SK-N-SH treated with all-trans-retinoic acid at 6 μM for 48 hours (cell line): ENCODE data around the gene CSGALNACT2.
A peak's percentile ranks its signal among the peaks of the same experiment; 100 is the strongest.

Experiments
- ATAC-seq: fragments of 200-7000 bp; cut with Tn5 transposase; 3 replicates; pipeline ENCODE4 v1.9.1; 2020; ENCODE audit warnings: mild to moderate bottlenecking, moderate library complexity
- ARNTL ChIP-seq: fragments of 450-650 bp; formaldehyde crosslinking; IDR thresholded peaks from 2 replicates; pipeline ENCODE4 v1.5.0; 2020; ENCODE audit warnings: low read depth, mild to moderate bottlenecking, moderate library complexity, borderline replicate concordance
- BACH2 ChIP-seq: fragments of 250-450 bp; sonication (Bioruptor Pico); IDR thresholded peaks from 2 replicates; pipeline ENCODE4 v1.9.0; 2021; ENCODE audit warnings: mild to moderate bottlenecking, borderline replicate concordance
- CSDC2 ChIP-seq: fragments of 250-450 bp; sonication (Bioruptor Pico); IDR thresholded peaks from 2 replicates; pipeline ENCODE4 v1.5.0; 2020; ENCODE audit warnings: mild to moderate bottlenecking, moderate library complexity
- ESRRG ChIP-seq: fragments of 250-450 bp; sonication (Bioruptor Pico); IDR thresholded peaks from 2 replicates; pipeline ENCODE4 v1.6.1; 2021; ENCODE audit warnings: mild to moderate bottlenecking
- GLIS3 ChIP-seq: fragments of 250-450 bp; sonication (Bioruptor Pico); IDR thresholded peaks from 2 replicates; pipeline ENCODE4 v1.5.0; 2020; ENCODE audit warnings: mild to moderate bottlenecking, moderate library complexity
- ISL1 ChIP-seq: fragments of 250-450 bp; sonication (Bioruptor Pico); IDR thresholded peaks from 2 replicates; pipeline ENCODE4 v2.1.2; 2022; ENCODE audit warnings: mild to moderate bottlenecking, moderate library complexity
- PPARA ChIP-seq: fragments of 250-450 bp; sonication (Bioruptor Pico); IDR thresholded peaks from 2 replicates; pipeline ENCODE4 v1.5.0; 2020; ENCODE audit warnings: mild to moderate bottlenecking, borderline replicate concordance
- RARB ChIP-seq: fragments of 250-450 bp; sonication (Bioruptor Pico); IDR thresholded peaks from 2 replicates; pipeline ENCODE4 v1.8.0; 2021; ENCODE audit warnings: mild to moderate bottlenecking, moderate library complexity
- SNAI2 ChIP-seq: fragments of 250-450 bp; sonication (Bioruptor Pico); IDR thresholded peaks from 2 replicates; pipeline ENCODE4 v1.5.0; 2020; ENCODE audit warnings: mild to moderate bottlenecking, moderate library complexity
- TCF4 ChIP-seq: fragments of 250-450 bp; sonication (Bioruptor Pico); IDR thresholded peaks from 2 replicates; pipeline ENCODE4 v1.8.0; 2021; ENCODE audit warnings: mild to moderate bottlenecking, moderate library complexity, borderline replicate concordance
- TOX ChIP-seq: fragments of 250-450 bp; sonication (Bioruptor Pico); IDR thresholded peaks from 2 replicates; pipeline ENCODE4 v1.8.0; 2021; ENCODE audit warnings: mild to moderate bottlenecking, moderate library complexity, borderline replicate concordance
- ZC3H10 ChIP-seq: fragments of 250-450 bp; sonication (Bioruptor Pico); IDR thresholded peaks from 2 replicates; pipeline ENCODE4 v1.5.1; 2021; ENCODE audit warnings: mild to moderate bottlenecking, moderate library complexity
- ZFP3 ChIP-seq: fragments of 250-450 bp; sonication (Bioruptor Pico); IDR thresholded peaks from 2 replicates; pipeline ENCODE4 v1.5.0; 2020; ENCODE audit warnings: mild to moderate bottlenecking, moderate library complexity
- ZFP30 ChIP-seq: fragments of 450-650 bp; formaldehyde crosslinking; IDR thresholded peaks from 2 replicates; pipeline ENCODE4 v1.5.0; 2022; ENCODE audit warnings: mild to moderate bottlenecking, moderate library complexity
- ZNF565 ChIP-seq: fragments of 450-650 bp; formaldehyde crosslinking; conservative IDR thresholded peaks from 2 replicates; pipeline ENCODE4 v1.5.0; 2020; ENCODE audit warnings: low read depth, mild to moderate bottlenecking, moderate library complexity
- ZNF8 ChIP-seq: fragments of 450-650 bp; formaldehyde crosslinking; IDR thresholded peaks from 2 replicates; pipeline ENCODE4 v1.5.0; 2020; ENCODE audit warnings: mild to moderate bottlenecking, moderate library complexity
- TF ChIP-seq, protein P1 (sequence below): fragments of 250-450 bp; sonication (Bioruptor Pico); IDR thresholded peaks from 2 replicates; pipeline ENCODE4 v1.5.1; 2021; ENCODE audit warnings: mild to moderate bottlenecking, moderate library complexity
- TF ChIP-seq, protein P2 (sequence below): fragments of 250-450 bp; sonication (Bioruptor Pico); IDR thresholded peaks from 2 replicates; pipeline ENCODE4 v1.8.0; 2020; ENCODE audit warnings: mild to moderate bottlenecking, moderate library complexity, borderline replicate concordance
- TF ChIP-seq, protein P3 (sequence below): fragments of 250-450 bp; sonication (Bioruptor Pico); IDR thresholded peaks from 2 replicates; pipeline ENCODE4 v1.5.0; 2020; ENCODE audit warnings: mild to moderate bottlenecking, moderate library complexity

CSGALNACT2 gene

DNA sequence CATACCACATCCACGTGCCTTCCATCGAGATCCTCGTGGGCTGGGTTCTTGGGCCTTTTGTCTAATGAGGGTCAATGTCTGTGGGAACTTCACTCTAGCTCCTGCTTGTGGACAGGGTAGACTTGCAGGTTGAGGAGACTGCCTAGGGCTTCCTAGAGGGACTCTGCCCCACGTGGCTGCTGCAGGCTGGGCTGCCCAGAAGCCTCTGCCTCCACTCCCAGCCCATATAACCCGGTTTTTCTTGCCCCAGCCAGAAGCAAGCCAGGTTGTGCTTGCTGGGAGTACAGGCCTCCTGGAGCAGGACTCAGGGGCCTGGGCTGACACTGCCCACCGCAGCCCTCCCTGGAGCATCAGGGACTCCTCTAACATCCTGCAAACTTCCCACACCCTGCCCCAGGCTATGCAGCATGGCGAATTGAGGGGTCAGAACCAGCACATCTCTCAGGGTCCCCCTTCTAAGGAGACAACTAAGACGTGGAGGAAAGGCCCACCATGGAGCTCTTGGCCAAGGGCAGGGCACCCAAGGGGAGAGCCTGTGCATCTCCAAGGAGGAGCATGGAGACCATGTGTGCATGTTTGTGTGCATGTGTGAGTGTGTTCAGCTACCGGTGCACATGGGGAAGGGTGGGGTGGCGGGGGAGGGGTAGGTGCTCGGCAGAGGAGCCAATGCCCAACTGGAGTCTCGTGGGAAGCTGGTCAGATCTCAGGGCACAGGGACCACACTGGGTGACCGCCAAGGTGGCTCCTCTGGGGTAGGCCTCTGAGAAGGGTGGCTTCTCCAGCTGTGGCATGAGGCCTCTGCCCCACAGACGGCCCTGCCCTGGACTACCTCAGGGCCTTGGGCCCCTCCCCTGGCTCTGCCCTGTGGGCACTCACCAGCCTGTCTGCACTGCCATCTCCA lies 66.0 kb downstream of the CSGALNACT2 start:
- ATAC-seq = peak; percentile 15
- TF ChIP-seq TCF4 (CRISPR knock-in tag) (no peak), SNAI2 (CRISPR knock-in tag) (no peak), ESRRG (CRISPR knock-in tag) (no peak), GLIS3 (CRISPR knock-in tag) (no peak), ZNF565 (CRISPR knock-in tag) (no peak), ISL1 (CRISPR knock-in tag) (no peak), ZC3H10 (CRISPR knock-in tag) (no peak), ZFP30 (CRISPR knock-in tag) (no peak), PPARA (CRISPR knock-in tag) (no peak)
- TF ChIP-seq, protein P1, sequence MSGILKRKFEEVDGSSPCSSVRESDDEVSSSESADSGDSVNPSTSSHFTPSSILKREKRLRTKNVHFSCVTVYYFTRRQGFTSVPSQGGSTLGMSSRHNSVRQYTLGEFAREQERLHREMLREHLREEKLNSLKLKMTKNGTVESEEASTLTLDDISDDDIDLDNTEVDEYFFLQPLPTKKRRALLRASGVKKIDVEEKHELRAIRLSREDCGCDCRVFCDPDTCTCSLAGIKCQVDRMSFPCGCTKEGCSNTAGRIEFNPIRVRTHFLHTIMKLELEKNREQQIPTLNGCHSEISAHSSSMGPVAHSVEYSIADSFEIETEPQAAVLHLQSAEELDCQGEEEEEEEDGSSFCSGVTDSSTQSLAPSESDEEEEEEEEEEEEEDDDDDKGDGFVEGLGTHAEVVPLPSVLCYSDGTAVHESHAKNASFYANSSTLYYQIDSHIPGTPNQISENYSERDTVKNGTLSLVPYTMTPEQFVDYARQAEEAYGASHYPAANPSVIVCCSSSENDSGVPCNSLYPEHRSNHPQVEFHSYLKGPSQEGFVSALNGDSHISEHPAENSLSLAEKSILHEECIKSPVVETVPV (CRISPR knock-in tag) = no peak
- TF ChIP-seq, protein P2, sequence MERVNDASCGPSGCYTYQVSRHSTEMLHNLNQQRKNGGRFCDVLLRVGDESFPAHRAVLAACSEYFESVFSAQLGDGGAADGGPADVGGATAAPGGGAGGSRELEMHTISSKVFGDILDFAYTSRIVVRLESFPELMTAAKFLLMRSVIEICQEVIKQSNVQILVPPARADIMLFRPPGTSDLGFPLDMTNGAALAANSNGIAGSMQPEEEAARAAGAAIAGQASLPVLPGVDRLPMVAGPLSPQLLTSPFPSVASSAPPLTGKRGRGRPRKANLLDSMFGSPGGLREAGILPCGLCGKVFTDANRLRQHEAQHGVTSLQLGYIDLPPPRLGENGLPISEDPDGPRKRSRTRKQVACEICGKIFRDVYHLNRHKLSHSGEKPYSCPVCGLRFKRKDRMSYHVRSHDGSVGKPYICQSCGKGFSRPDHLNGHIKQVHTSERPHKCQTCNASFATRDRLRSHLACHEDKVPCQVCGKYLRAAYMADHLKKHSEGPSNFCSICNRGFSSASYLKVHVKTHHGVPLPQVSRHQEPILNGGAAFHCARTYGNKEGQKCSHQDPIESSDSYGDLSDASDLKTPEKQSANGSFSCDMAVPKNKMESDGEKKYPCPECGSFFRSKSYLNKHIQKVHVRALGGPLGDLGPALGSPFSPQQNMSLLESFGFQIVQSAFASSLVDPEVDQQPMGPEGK (CRISPR knock-in tag) = no peak
- TF ChIP-seq, protein P3, sequence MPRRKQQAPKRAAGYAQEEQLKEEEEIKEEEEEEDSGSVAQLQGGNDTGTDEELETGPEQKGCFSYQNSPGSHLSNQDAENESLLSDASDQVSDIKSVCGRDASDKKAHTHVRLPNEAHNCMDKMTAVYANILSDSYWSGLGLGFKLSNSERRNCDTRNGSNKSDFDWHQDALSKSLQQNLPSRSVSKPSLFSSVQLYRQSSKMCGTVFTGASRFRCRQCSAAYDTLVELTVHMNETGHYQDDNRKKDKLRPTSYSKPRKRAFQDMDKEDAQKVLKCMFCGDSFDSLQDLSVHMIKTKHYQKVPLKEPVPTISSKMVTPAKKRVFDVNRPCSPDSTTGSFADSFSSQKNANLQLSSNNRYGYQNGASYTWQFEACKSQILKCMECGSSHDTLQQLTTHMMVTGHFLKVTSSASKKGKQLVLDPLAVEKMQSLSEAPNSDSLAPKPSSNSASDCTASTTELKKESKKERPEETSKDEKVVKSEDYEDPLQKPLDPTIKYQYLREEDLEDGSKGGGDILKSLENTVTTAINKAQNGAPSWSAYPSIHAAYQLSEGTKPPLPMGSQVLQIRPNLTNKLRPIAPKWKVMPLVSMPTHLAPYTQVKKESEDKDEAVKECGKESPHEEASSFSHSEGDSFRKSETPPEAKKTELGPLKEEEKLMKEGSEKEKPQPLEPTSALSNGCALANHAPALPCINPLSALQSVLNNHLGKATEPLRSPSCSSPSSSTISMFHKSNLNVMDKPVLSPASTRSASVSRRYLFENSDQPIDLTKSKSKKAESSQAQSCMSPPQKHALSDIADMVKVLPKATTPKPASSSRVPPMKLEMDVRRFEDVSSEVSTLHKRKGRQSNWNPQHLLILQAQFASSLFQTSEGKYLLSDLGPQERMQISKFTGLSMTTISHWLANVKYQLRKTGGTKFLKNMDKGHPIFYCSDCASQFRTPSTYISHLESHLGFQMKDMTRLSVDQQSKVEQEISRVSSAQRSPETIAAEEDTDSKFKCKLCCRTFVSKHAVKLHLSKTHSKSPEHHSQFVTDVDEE (CRISPR knock-in tag) = no peak

DNA sequence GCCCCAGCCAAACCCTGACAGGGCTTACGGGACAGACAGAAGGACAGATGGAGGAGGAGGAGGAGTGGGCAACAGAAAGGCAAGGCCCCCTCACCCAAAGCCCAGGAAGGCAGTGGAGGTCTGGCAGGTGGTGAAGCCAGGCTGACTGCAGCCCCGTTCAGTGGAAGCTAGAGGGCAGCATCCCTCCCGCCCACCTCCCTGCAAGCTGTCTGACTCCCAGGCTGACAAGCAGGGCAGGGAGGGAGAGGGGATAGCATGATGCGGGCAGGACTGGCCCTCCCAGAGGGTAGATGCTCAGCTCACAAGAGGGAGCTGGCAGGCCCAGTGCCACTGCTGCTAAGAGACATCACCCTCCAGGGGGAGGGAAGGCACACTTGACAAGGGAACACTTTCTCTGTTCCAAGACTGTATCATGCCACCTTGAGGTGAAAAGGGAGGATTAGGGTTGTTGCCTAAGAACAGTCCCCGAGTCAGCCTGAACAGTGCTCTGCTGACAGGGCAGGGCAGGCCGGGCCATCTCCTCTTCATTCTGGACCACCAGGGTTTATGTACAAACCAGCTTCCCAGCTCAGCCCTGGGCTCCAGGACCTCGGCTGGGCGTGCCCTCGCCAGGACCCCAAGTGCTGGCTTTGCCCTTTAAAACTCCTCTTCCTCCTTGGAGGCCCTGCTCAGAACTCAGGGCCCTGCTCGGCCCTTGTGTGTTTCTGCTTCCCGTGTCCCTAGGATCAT lies 66.9 kb downstream of the CSGALNACT2 start:
- peak; percentile 91 for ATAC-seq
- TF ChIP-seq ZNF565 (CRISPR knock-in tag) (no peak), TCF4 (CRISPR knock-in tag) (no peak), ZC3H10 (CRISPR knock-in tag) (no peak), TOX (no peak), PPARA (CRISPR knock-in tag) (no peak), ZFP30 (CRISPR knock-in tag) (no peak), ZFP3 (CRISPR knock-in tag) (no peak), ZNF8 (CRISPR knock-in tag) (no peak), ARNTL (CRISPR knock-in tag) (no peak), BACH2 (CRISPR knock-in tag) (no peak)
- TF ChIP-seq, protein P3 (CRISPR knock-in tag) = no peak

DNA sequence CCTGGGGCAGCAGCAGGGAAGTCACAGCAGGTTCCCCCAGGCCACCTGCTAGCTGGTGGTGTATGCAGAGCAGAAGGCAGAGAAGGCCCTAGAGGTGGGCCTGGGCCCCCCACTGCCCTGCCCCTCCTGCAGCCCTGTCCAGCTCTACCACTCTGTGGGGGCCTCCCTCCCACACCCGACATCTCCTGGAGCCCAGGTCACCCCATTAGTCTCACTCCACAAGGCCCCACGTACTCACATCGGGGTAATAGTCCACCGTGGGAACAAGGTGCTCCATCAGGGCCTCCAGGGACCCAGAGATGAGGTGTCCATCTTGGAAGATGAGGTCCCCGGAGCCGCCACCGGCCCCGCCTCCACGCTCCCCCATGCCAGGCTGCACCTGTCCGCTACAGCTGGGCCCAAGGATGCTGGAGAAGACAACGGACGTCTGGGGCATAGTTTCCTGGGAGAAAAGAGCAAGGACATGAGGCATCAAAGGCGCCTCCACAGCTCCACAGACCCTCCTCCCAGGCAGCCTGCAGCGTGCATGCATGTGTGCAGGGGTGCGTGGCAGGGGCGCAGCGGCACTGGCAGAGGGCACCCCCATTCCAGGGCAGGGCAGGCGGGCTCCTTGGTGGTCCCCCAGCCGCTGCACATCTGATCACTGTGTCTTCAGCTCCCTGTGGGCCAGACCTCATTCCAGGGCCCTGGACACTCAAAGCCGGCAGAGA lies 67.6 kb downstream of the CSGALNACT2 start:
- no peak for ATAC-seq
- TF ChIP-seq SNAI2 (CRISPR knock-in tag) = no peak
- no peak for TF ChIP-seq CSDC2 (CRISPR knock-in tag)
- no peak for TF ChIP-seq ZNF8 (CRISPR knock-in tag)
- no peak for TF ChIP-seq ZC3H10 (CRISPR knock-in tag)
- no peak for TF ChIP-seq TCF4 (CRISPR knock-in tag)
- no peak for TF ChIP-seq ZNF565 (CRISPR knock-in tag)
- TF ChIP-seq RARB (CRISPR knock-in tag) = no peak
- TF ChIP-seq ZFP3 (CRISPR knock-in tag) = no peak
- TF ChIP-seq, protein P1 (CRISPR knock-in tag) = no peak
- TF ChIP-seq, protein P3 (CRISPR knock-in tag) = no peak
